Stimulated activated naive B cell treated with anti-CD40 and anti-IgM and Interleukin-4, amounts not matched to agents 10 μg/mL and 1 μg/mL and 100 μg/mL, for 72 hours (primary cell): ENCODE results near the gene CER1.

Experiments
- ATAC-seq, 2 donors: fragments of 150-1000 bp; cut with Tn5 transposase; replicated peaks; 2 replicates each; pipeline ENCODE4 v1.10.0; 2021; ENCODE audit warnings: moderate library complexity in 1 of 2
- DNase-seq: peaks from one replicate; pipeline ENCODE4 v3.0.0; 2021
- H3K27ac Mint-ChIP-seq: one replicate; pipeline ENCODE4 v1.8.0; 2022; ENCODE audit warnings: mild to moderate bottlenecking, mixed read lengths
- H3K27me3 Mint-ChIP-seq, 2 donors: one replicate each; pipeline ENCODE4 v1.8.0; 2022; ENCODE audit warnings: mixed read lengths in 2 of 2
- H3K36me3 Mint-ChIP-seq, 2 donors: one replicate each; pipeline ENCODE4 v1.8.0; 2022; ENCODE audit warnings: mixed read lengths in 2 of 2, mild to moderate bottlenecking in 1 of 2
- H3K4me1 Mint-ChIP-seq, 2 donors: one replicate each; pipeline ENCODE4 v1.8.0; 2022; ENCODE audit warnings: mixed read lengths in 2 of 2, mild to moderate bottlenecking in 1 of 2
- H3K4me3 Mint-ChIP-seq, 2 donors: one replicate each; pipeline ENCODE4 v1.8.0; 2022; ENCODE audit warnings: mild to moderate bottlenecking in 2 of 2, mixed read lengths in 2 of 2, moderate library complexity in 1 of 2
- H3K9me3 Mint-ChIP-seq, 2 donors: one replicate each; pipeline ENCODE4 v1.8.0; 2022; ENCODE audit warnings: mixed read lengths in 2 of 2, mild to moderate bottlenecking in 1 of 2

CER1 gene

DNA sequence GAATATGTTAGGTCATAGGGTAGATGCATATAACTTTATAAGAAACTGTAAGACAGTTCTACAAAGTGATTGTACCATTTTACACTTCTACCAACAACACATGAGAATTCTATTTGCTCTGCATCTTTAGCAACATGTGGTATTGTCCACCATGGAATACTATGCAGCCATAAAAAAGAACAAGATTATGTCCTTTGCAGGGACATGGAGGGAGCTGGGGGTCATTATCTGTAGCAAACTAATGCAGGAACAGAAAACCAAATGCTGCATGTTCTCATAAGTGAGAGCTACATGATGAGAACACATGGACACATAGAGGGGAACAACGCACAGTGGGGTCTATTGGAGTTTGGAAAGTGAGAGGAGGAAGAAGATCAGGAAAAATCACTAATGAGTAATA lies 22.2 kb upstream of the CER1 start:
- peaks cover 3% of the 10 kb centered on the region in 2 donors for H3K9me3 Mint-ChIP-seq
- peaks cover 29 to 30% of the 10 kb centered on the region in 2 donors for H3K27me3 Mint-ChIP-seq
- ATAC-seq (no peak), DNase-seq (no peak)
- H3K27ac Mint-ChIP-seq, result no peak overlapping the region
- H3K4me3 Mint-ChIP-seq, result no peak overlapping the region
- no peaks in the 10 kb centered on the region for H3K36me3 Mint-ChIP-seq
- peaks cover 0 to 1% of the 10 kb centered on the region in 2 donors for H3K4me1 Mint-ChIP-seq

DNA sequence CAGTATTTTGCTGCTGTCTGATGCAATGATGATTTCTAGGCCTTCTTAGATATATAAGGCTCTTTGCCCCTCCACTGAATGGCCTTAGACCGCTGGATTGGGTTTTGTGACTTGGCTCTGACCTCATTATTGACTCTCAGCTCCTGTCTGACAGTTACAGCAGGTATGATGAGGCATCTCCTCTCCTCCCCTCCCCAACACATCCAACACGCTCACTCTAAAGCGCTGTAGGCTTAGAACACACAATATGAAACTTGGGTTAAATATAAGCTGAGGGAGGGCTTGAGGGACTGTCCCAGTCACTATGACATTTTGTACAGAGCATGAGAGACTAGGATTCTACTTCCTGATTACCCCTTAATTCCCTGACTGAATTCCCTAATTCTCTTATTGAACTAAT lies 18.8 kb upstream of the CER1 start:
- H3K27ac Mint-ChIP-seq, result no peak overlapping the region
- no peak overlapping the region for H3K4me3 Mint-ChIP-seq
- no peaks in the 10 kb centered on the region for H3K36me3 Mint-ChIP-seq
- no peak for DNase-seq
- peaks cover 27% of the 10 kb centered on the region in 2 donors for H3K27me3 Mint-ChIP-seq
- peaks cover 3% of the 10 kb centered on the region in 2 donors for H3K9me3 Mint-ChIP-seq
- peaks cover 0 to 1% of the 10 kb centered on the region in 2 donors for H3K4me1 Mint-ChIP-seq
- ATAC-seq, result no peak

DNA sequence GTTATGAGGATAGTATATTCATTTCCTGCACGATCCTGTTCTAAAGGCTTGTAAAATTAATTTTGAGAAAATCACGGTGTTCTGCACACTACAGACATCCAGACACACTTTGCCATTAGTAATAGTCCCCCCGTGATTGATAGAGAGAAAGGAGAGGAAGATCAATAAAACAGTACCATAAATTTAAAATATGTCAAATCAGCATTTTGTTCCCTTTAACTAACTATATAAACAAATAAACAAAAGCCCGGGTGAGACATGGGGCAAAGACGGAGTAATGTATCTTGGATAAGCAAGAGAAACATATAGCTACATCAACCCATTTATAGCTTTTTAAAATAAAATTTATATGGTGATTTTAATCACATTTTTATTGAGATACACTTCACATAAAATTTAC lies 10.6 kb upstream of the CER1 start:
- Mint-ChIP-seq H3K36me3 (no peaks in the 10 kb centered on the region), H3K27me3 (peaks cover 14 to 36% of the 10 kb centered on the region in 2 donors), H3K27ac (no peak overlapping the region), H3K4me3 (no peak overlapping the region), H3K4me1 (no peaks in the 10 kb centered on the region), H3K9me3 (no peaks in the 10 kb centered on the region)
- DNase-seq (no peak), ATAC-seq (no peak)

DNA sequence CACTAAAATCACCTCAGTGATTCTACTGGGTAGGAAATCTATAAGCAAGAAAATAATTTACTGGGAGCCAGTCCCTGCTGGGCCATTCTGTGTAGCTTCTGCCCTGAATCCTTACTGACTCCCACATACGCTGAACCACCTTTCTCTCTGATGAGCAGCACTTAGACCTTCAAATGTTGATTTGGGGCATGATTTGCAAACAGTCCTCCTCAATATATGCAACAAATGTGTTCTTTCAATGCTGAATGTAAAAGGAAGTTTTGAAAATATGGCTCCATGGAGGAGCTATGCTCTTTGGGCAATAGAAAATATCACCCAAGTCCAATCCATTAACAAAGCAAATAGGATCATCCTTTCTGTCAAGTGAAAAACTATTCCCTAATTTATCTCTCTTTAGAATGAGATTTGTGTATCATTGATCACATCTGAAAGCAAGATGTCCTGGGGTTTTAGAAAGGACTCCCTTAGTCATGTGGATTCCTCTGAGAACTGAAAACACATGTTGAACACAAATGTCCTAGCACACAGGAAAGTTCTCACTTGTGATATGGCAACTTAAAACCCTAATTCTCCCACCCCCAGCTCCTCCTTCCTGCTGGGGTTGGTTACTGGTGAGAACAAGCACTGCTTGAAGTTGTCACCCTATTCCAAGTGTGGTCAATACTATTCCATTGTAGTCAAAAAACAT lies 8.9 kb upstream of the CER1 start:
- Mint-ChIP-seq H3K4me3 (no peak overlapping the region), H3K36me3 (no peaks in the 10 kb centered on the region), H3K27ac (no peak overlapping the region), H3K4me1 (no peaks in the 10 kb centered on the region), H3K9me3 (no peaks in the 10 kb centered on the region), H3K27me3 (peaks cover 5 to 25% of the 10 kb centered on the region in 2 donors)
- DNase-seq (no peak), ATAC-seq (no peak)

DNA sequence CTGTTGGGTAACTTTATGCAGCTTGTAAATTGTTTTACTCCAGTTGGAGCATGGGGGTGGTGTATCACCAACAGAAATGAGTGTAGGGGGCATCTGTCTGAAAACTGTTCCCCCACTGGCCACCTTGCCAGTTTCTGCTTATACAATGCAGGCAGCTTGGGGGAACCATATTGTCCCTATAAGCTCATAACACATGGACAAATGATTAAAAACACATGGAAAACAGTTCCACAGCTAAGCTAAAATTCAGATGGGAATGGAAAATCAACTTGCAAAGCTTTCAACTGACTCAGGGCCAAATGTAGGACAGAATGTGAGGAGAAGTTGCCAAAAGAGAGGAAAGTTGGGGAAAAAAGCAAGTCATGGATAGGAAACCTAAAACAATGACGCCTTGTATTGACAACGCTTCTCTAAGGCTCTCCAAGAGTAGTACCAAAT lies 7.9 kb upstream of the CER1 start:
- Mint-ChIP-seq H3K27ac (no peak overlapping the region), H3K4me1 (no peaks in the 10 kb centered on the region), H3K9me3 (no peaks in the 10 kb centered on the region), H3K36me3 (no peaks in the 10 kb centered on the region), H3K27me3 (peaks cover 8 to 26% of the 10 kb centered on the region in 2 donors), H3K4me3 (no peak overlapping the region)
- no peak for DNase-seq
- no peak for ATAC-seq

DNA sequence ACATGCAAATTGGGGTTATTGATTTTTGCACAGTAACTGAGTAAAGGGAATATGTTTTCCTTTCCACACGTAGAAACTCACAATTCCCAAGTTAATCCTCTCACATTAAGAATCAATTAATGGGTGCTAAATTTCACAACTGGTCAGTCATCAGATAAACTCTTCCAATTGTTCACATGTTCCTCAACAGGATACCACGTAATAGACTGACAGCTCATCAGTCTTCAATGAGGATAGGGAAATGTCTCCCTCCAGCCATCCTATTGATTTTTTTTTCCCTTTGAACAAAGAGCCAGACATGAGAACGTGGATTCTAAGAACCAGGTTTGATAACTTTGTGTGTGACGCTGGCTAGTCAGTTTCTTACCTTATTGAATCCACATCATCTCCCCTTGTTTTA lies 768 bp upstream of the CER1 start:
- no peak for DNase-seq
- Mint-ChIP-seq H3K27ac (no peak overlapping the region), H3K9me3 (no peaks in the 10 kb centered on the region), H3K27me3 (peaks cover 11 to 56% of the 10 kb centered on the region in 2 donors), H3K4me3 (no peak overlapping the region), H3K36me3 (no peaks in the 10 kb centered on the region), H3K4me1 (no peaks in the 10 kb centered on the region)
- no peak for ATAC-seq

DNA sequence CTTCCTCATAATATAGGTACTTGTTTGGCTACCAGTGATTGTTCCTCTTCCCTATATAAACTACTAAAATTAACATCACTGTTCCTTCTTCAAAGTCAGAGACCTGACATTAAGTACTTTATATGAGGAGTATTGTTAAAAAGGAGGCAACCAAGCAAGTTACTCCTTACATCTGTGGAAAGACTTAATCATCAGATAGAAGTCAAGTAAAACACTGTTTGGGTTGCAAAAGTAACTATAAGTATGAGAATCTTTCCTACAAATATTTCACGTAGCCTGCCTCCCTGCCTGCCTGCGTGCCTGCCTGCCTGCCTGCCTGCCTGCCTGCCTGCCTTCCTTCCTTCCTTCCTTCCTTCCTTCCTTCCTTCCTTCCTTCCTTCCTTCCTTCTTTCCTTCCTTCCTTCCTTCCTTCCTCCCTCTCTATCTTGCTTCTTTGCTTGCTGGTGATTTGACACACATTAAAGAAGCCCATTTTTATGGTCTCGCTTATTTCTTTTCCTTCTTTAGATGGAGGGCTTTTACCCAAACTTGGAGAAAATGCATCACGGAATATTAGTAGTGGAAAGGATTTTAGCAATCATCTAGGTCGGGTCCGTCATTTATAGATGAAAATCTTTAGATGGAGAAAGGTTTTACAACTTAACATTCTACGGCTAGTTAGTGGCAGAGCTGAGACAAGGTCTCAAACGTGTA lies 3.2 kb downstream of the CER1 start:
- DNase-seq (no peak), ATAC-seq (no peak)
- Mint-ChIP-seq H3K4me3 (no peak overlapping the region), H3K4me1 (no peaks in the 10 kb centered on the region), H3K27me3 (peaks cover 7 to 55% of the 10 kb centered on the region in 2 donors), H3K27ac (no peak overlapping the region), H3K36me3 (no peaks in the 10 kb centered on the region), H3K9me3 (no peaks in the 10 kb centered on the region)

DNA sequence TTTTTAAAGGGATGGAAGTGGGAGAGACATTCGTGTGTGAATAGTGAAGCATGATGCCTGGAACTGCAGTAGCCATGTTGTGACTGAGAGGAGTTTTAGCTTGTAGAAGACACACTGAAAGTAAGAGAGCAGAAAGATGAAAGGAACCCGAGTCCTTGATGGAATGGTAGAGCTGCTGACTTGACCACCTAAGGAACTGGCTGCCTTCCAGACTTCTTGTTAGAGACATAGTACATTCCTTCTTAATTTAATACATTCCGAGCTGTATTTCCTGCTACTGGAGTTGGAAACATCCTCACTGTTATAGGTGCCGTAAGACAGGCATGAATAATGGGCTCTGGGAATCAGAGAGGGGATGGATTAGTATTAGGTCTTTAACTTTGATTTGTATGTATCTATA lies 7.4 kb downstream of the CER1 start:
- Mint-ChIP-seq H3K4me1 (peaks cover 5 to 12% of the 10 kb centered on the region in 2 donors), H3K4me3 (no peak overlapping the region), H3K9me3 (peaks cover 2 to 4% of the 10 kb centered on the region in 2 donors), H3K36me3 (peaks cover 0 to 1% of the 10 kb centered on the region in 2 donors), H3K27me3 (peaks cover 24 to 40% of the 10 kb centered on the region in 2 donors), H3K27ac (no peak overlapping the region)
- no peak for ATAC-seq
- no peak for DNase-seq

DNA sequence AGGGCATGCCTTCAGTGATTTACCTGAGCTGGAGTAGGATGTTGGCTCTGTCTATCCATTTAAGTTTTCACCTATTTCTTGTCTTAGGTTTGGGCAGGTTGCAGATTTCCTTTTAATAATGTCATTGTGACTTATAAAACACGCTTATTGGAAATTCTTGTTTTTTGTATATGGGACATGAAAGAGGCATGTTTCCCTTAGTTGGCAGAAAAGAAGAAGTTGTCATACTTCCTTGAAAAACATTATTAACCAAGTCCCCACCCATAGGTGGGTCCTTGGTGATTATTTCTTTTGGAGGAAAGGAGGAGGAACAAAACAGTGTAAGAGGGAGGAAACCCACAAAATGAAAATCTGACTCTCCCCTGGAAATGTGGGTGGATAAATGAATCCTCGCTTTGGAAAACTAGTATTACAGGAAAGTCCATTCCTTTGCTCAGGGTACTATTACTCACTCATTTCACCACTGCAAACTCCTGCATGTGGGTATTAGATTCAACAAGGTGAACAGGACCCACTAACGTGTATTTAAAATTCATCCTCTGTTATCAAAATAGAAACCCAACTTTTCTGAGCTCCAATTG lies 9.3 kb downstream of the CER1 start:
- Mint-ChIP-seq H3K4me3 (no peak overlapping the region), H3K27ac (no peak overlapping the region), H3K27me3 (peaks cover 39 to 46% of the 10 kb centered on the region in 2 donors), H3K4me1 (peaks cover 5 to 12% of the 10 kb centered on the region in 2 donors), H3K36me3 (peaks cover 3 to 5% of the 10 kb centered on the region in 2 donors), H3K9me3 (peaks cover 5 to 8% of the 10 kb centered on the region in 2 donors)
- DNase-seq, result no peak
- ATAC-seq, result no peak

DNA sequence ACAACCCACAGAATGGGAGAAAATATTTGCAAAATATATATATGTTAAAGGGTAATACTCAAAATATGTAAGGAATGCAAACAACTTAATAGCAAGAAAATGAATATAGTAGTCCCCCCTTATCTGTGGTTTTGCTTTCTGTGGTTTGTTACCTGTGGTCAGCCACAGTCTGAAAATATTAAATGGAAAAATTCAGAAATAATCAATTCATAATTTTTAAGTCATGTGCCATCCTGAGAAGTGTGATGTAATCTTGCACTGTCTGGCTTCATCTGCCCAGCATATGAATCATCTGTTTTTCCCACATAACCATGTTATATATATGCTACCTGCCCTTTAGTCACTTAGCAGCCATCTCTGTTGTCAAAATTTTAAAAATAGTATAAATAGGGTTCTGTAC lies 11.7 kb downstream of the CER1 start:
- ATAC-seq (no peak), DNase-seq (no peak)
- Mint-ChIP-seq H3K9me3 (peaks cover 7 to 8% of the 10 kb centered on the region in 2 donors), H3K36me3 (peaks cover 3 to 5% of the 10 kb centered on the region in 2 donors), H3K27me3 (peaks cover 39 to 44% of the 10 kb centered on the region in 2 donors), H3K27ac (no peak overlapping the region), H3K4me3 (no peak overlapping the region), H3K4me1 (peaks cover 7 to 24% of the 10 kb centered on the region in 2 donors)

DNA sequence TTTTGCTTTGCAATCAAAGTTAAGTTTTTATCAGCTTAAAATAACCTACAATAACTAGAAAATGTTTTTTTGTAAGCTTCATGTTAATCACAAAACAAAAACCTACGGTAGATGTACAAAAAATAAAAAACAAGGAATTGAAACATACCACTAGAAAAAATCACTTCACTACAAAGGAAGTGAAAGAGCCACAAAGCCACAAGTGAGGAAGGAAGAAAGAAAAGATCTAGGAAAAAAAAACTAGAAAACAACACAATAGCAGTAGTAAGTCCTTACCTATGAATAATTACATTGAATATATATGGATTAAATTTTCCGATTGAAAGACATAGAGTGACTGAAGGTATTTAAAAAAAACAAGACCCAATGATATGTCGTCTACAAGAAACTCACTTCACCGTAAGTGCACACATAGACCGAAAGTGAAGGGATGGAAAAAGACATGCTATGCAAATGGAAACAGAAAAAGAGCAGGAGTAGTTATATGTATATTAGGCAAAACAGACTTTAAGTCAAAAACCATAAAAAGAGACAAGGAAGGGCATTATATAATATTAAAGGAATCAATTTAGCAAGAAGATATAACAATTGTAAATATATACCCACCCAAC lies 15.9 kb downstream of the CER1 start:
- Mint-ChIP-seq H3K4me1 (peaks cover 2 to 13% of the 10 kb centered on the region in 2 donors), H3K27me3 (peaks cover 36 to 51% of the 10 kb centered on the region in 2 donors), H3K4me3 (peak overlapping the region; percentile 0 to 43), H3K36me3 (peaks cover 5 to 9% of the 10 kb centered on the region in 2 donors), H3K9me3 (peaks cover 11 to 17% of the 10 kb centered on the region in 2 donors), H3K27ac (no peak overlapping the region)
- DNase-seq, result no peak
- ATAC-seq, result peak; percentile 74 to 79

DNA sequence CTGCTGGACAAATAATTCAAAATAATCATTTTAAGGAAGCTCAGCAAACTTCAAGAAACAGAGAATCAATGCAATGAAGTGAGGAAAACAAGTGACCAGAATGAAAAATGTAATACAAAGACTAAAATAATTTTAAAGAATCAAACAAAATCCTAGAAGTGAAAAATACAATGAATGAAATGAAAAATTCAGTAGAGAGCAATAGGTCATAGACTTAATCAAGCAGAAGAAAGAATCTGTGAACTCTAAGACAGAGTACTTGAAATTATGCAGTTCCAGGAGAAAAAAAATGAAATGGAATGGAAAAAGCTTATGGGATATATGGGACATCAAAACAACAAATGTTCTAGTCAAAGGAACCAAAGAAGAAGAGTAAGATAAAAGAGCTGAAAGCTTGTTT lies 17.5 kb downstream of the CER1 start:
- H3K9me3 Mint-ChIP-seq, result peaks cover 9 to 13% of the 10 kb centered on the region in 2 donors
- DNase-seq (no peak), ATAC-seq (no peak)
- peaks cover 29 to 39% of the 10 kb centered on the region in 2 donors for H3K27me3 Mint-ChIP-seq
- H3K36me3 Mint-ChIP-seq, result peaks cover 3 to 9% of the 10 kb centered on the region in 2 donors
- H3K4me1 Mint-ChIP-seq, result peaks cover 2 to 13% of the 10 kb centered on the region in 2 donors
- no peak overlapping the region for H3K4me3 Mint-ChIP-seq
- H3K27ac Mint-ChIP-seq, result no peak overlapping the region

DNA sequence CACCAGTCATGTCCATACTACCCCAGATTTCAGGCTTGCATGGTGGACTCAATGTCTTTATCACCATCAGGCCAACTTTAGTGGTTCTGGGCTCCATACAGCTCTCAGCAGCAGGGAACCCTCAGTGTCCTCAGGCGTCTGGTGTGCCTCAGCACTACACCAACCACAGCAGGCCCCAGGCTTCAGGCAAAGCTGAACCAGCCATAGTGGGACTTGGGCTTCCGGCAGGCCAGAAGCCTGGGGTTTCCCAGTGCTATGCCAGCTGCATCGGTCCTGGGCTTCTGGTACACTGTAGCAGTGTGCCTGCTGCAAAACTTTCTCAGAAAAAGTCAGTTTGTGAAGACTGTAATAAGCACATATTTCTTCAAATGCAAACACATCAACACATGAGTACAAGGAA lies 18.3 kb downstream of the CER1 start:
- H3K27me3 Mint-ChIP-seq, result peaks cover 25 to 34% of the 10 kb centered on the region in 2 donors
- H3K4me1 Mint-ChIP-seq, result peaks cover 2 to 13% of the 10 kb centered on the region in 2 donors
- peaks cover 2 to 9% of the 10 kb centered on the region in 2 donors for H3K36me3 Mint-ChIP-seq
- DNase-seq (no peak), ATAC-seq (no peak)
- peaks cover 8 to 12% of the 10 kb centered on the region in 2 donors for H3K9me3 Mint-ChIP-seq
- H3K4me3 Mint-ChIP-seq, result no peak overlapping the region
- no peak overlapping the region for H3K27ac Mint-ChIP-seq

DNA sequence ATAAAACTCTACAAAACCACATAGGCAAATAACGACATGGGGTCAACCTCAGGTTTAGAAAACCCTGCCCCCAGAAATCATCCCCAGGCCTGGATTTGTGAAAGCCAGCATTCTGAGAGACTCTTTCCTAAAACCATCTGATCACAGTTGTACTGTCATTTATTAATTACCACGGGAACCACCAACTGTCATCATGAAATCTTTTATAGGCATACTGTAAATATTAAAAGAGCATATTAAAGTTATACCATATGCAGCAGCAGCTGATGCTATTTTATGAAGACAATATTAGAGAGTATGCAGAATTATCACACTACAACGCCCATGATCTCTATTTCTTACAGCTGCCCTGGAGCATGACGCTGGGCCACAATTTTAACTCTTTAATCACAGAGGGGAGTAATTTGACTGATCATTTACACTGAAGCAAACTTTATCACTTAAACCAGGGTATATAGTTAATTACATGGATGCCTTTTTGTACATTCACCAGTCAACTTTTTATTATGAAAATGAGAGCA lies 20.3 kb downstream of the CER1 start:
- H3K4me1 Mint-ChIP-seq, result peaks cover 2 to 12% of the 10 kb centered on the region in 2 donors
- no peak overlapping the region for H3K4me3 Mint-ChIP-seq
- DNase-seq, result no peak
- H3K9me3 Mint-ChIP-seq, result peaks cover 6 to 8% of the 10 kb centered on the region in 2 donors
- H3K27ac Mint-ChIP-seq, result no peak overlapping the region
- peaks cover 0 to 6% of the 10 kb centered on the region in 2 donors for H3K36me3 Mint-ChIP-seq
- peaks cover 15 to 26% of the 10 kb centered on the region in 2 donors for H3K27me3 Mint-ChIP-seq
- ATAC-seq, result no peak
